ENCODE measurements around the gene DDX10. TPM values are rescaled to one million over a fixed set of nuclear protein-coding genes. Genes with fewer than 3 reads are reported as not detected.

Gene DDX10
- polyA plus RNA-seq, 1 donor (not counting 4 experiments of a cell fraction or from before 2014, with no cell fraction given) = 32.3 TPM

GRCh38 chr11:108985236-108985944, 320.5 kb downstream of the DDX10 start:
- no peak for DNase-seq (ENCODE audit: low read depth, low spot score)
- H3K4me2 ChIP-seq (ENCODE audit: control insufficient read depth, extremely low read depth, insufficient read depth, low read depth, low read length) = no peak overlapping the region

DNA sequence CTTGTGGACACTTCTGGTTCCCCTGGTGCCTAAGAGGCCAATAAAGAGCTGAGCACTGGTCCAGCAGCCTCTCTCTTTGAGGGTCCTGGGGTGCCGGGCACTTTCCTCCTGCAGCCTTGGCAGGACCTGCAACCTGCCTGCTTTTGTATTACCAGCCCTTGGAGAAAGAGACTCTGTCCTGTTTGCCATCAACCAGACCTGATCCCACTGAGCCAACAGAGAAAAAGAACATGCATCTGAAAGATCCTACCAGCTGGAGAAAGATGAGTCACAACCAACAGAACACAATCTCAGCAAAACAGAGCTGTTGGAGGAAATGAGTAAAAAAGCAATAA, 321.0 kb downstream of the DDX10 start:
- DNase-seq (ENCODE audit: low read depth, low spot score) (no peak), FAIRE-seq (no peak)
- Histone ChIP-seq H3K27ac (ENCODE audit: control insufficient read depth, insufficient read depth, low read length) (no peak overlapping the region), H2AFZ (ENCODE audit: control insufficient read depth, low read length) (no peak overlapping the region), H4K20me1 (ENCODE audit: control insufficient read depth, extremely low read depth, insufficient read depth, low read length) (no peaks in the 10 kb centered on the region), H3K4me2 (ENCODE audit: control insufficient read depth, extremely low read depth, insufficient read depth, low read depth, low read length) (no peak overlapping the region), H3K4me3 (ENCODE audit: control insufficient read depth in 2 of 3, extremely low read depth in 1 of 3, insufficient read depth in 2 of 3, low read depth in 1 of 3, low read length in 3 of 3) (no peak overlapping the region), H3K4me1 (ENCODE audit: control insufficient read depth, extremely low read depth, insufficient read depth, low read length) (peaks cover 2% of the 10 kb centered on the region), H3K79me2 (ENCODE audit: control insufficient read depth, insufficient read depth, low read length) (no peaks in the 10 kb centered on the region), H3K9me1 (ENCODE audit: control insufficient read depth, extremely low read depth, insufficient read depth, low read length) (no peaks in the 10 kb centered on the region), H3K9ac (ENCODE audit: control insufficient read depth, extremely low read depth, insufficient read depth, low read length) (no peak overlapping the region), H3K36me3 (ENCODE audit: control insufficient read depth in 2 of 2, extremely low read depth in 1 of 2, insufficient read depth in 2 of 2, low read length in 2 of 2) (no peaks in the 10 kb centered on the region), H3K9me3 (ENCODE audit: control insufficient read depth, low read depth, low read length) (no peaks in the 10 kb centered on the region), H3K27me3 (ENCODE audit: control insufficient read depth, extremely low read depth, insufficient read depth, low read length) (no peaks in the 10 kb centered on the region)
- dilution Hi-C loops (cut with MboI; ENCODE audit: extremely low pct_ligation_motif_present, low sequenced_read_pairs) = no loop called here
- TF ChIP-seq, protein P1, sequence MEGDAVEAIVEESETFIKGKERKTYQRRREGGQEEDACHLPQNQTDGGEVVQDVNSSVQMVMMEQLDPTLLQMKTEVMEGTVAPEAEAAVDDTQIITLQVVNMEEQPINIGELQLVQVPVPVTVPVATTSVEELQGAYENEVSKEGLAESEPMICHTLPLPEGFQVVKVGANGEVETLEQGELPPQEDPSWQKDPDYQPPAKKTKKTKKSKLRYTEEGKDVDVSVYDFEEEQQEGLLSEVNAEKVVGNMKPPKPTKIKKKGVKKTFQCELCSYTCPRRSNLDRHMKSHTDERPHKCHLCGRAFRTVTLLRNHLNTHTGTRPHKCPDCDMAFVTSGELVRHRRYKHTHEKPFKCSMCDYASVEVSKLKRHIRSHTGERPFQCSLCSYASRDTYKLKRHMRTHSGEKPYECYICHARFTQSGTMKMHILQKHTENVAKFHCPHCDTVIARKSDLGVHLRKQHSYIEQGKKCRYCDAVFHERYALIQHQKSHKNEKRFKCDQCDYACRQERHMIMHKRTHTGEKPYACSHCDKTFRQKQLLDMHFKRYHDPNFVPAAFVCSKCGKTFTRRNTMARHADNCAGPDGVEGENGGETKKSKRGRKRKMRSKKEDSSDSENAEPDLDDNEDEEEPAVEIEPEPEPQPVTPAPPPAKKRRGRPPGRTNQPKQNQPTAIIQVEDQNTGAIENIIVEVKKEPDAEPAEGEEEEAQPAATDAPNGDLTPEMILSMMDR (optimal IDR thresholded peaks at IDR 0.05 in 1 of 3, IDR thresholded peaks at IDR 0.05 in 1 of 3, conservative IDR thresholded peaks at IDR 0.05 in 1 of 3; ENCODE audit: extremely low read depth in 1 of 3, insufficient read depth in 2 of 3, low read length in 3 of 3) = no peak
- TF ChIP-seq EZH2 (IDR thresholded peaks at IDR 0.05; ENCODE audit: low read length) = no peak

More at GRCh38 chr11:108985236-108985944, 320.5 kb downstream of the DDX10 start:
- Histone ChIP-seq H3K9me1 (ENCODE audit: control insufficient read depth, extremely low read depth, insufficient read depth, low read length) (no peaks in the 10 kb centered on the region), H3K4me3 (ENCODE audit: control insufficient read depth in 2 of 3, extremely low read depth in 1 of 3, insufficient read depth in 2 of 3, low read depth in 1 of 3, low read length in 3 of 3) (no peak overlapping the region), H3K9me3 (ENCODE audit: control insufficient read depth, low read depth, low read length) (no peaks in the 10 kb centered on the region), H4K20me1 (ENCODE audit: control insufficient read depth, extremely low read depth, insufficient read depth, low read length) (no peaks in the 10 kb centered on the region), H3K79me2 (ENCODE audit: control insufficient read depth, insufficient read depth, low read length) (no peaks in the 10 kb centered on the region), H3K36me3 (ENCODE audit: control insufficient read depth in 2 of 2, extremely low read depth in 1 of 2, insufficient read depth in 2 of 2, low read length in 2 of 2) (no peaks in the 10 kb centered on the region), H3K9ac (ENCODE audit: control insufficient read depth, extremely low read depth, insufficient read depth, low read length) (no peak overlapping the region), H3K27me3 (ENCODE audit: control insufficient read depth, extremely low read depth, insufficient read depth, low read length) (no peaks in the 10 kb centered on the region), H3K4me1 (ENCODE audit: control insufficient read depth, extremely low read depth, insufficient read depth, low read length) (peaks cover 2% of the 10 kb centered on the region), H3K27ac (ENCODE audit: control insufficient read depth, insufficient read depth, low read length) (no peak overlapping the region), H2AFZ (ENCODE audit: control insufficient read depth, low read length) (no peak overlapping the region)
- no peak for FAIRE-seq
- dilution Hi-C loops (cut with MboI; ENCODE audit: extremely low pct_ligation_motif_present, low sequenced_read_pairs) = no loop called here
- no peak for TF ChIP-seq EZH2 (IDR thresholded peaks at IDR 0.05; ENCODE audit: low read length)
- TF ChIP-seq, protein P1 (optimal IDR thresholded peaks at IDR 0.05 in 1 of 3, IDR thresholded peaks at IDR 0.05 in 1 of 3, conservative IDR thresholded peaks at IDR 0.05 in 1 of 3; ENCODE audit: extremely low read depth in 1 of 3, insufficient read depth in 2 of 3, low read length in 3 of 3) = no peak

Other genes with a start within 250 kb of the DDX10 start
- 0.34 to 0.83 TPM (median 0.46 TPM) in 3 replicates for gene C11orf65, start 197.5 kb upstream of the DDX10 start, polyA plus RNA-seq
- 1.4 to 3.7 TPM (median 2.5 TPM) in 3 replicates for gene POGLUT3, start 166.7 kb upstream of the DDX10 start, polyA plus RNA-seq
- gene EXPH5, start 71.3 kb upstream of the DDX10 start, polyA plus RNA-seq = 7.9 to 19.0 TPM (median 11.7 TPM) in 3 replicates